GM12878 (cell line): ENCODE data around the gene IL17B. TPM values are rescaled to one million over a fixed set of nuclear protein-coding genes. Genes with fewer than 3 reads are reported as not detected.

Source experiments
- ATAC-seq: fragments of 200-7000 bp; cut with Tn5 transposase; 3 replicates; pipeline ENCODE4 v1.9.1; 2020; ENCODE audit warnings: mild to moderate bottlenecking, moderate library complexity
- BruUV-seq: library from RNA; stranded (reverse); fragments of 400-500 nt; replicated peaks from 2 replicates; lab custom pipeline; 2021; lab: Mats Ljungman, UMichigan
- CTCF ChIA-PET: fragments of 300-600 bp; sonication (Branson Sonifier 250); formaldehyde crosslinking; extraction: SDS; loops from one replicate; lab custom pipeline; 2021; ENCODE audit warnings: inconsistent platforms; lab: Yijun Ruan, JAX
- POLR2A ChIA-PET: fragments of 350-600 bp; formaldehyde crosslinking; extraction: SDS; loops from one replicate; lab custom pipeline; 2021; ENCODE audit warnings: inconsistent platforms; lab: Charles Lee
- RAD21 ChIA-PET: fragments of 300-600 bp; sonication (Branson Sonifier 250); formaldehyde crosslinking; loops from one replicate; lab custom pipeline; 2023; ENCODE audit warnings: antibody characterized with exemption; ENCODE audit not compliant: unreplicated experiment; lab: Charles Lee
- SMC1A ChIA-PET: fragments of 300-600 bp; sonication (Branson Sonifier 250); formaldehyde crosslinking; loops from one replicate; lab custom pipeline; 2023; ENCODE audit not compliant: unreplicated experiment, uncharacterized antibody; lab: Charles Lee
- DNase-seq: peaks from one replicate; pipeline ENCODE4 v3.0.0-alpha.2; 2011; ENCODE audit warnings: low read depth, low spot score
- FAIRE-seq: peaks from 3 replicates; lab custom pipeline; 2011; peaks lifted over from hg19 to GRCh38; lab: Jason Lieb, UNC
- H2AFZ ChIP-seq: 2 replicates; pipeline ENCODE4 v1.6.0; 2011; ENCODE audit warnings: low read depth, low read length, control low read depth; ENCODE audit not compliant: control insufficient read depth
- H3K27ac ChIP-seq: 2 replicates; pipeline ENCODE4 v1.5.1; 2011; ENCODE audit warnings: control low read depth; ENCODE audit not compliant: control insufficient read depth, insufficient read depth
- H3K27me3 ChIP-seq, 2 experiments: replicated peaks in 1 of 2; 2 replicates each; pipeline versions ENCODE4 v1.6.0 to v1.6.1; 2011; ENCODE audit warnings: low read length in 1 of 2; ENCODE audit not compliant: control insufficient read depth in 2 of 2, insufficient read depth in 2 of 2
- H3K36me3 ChIP-seq, 2 experiments: 2 replicates each; pipeline ENCODE4 v1.5.1; 2011; ENCODE audit warnings: low read length in 1 of 2; ENCODE audit not compliant: control insufficient read depth in 2 of 2, insufficient read depth in 2 of 2
- H3K4me1 ChIP-seq: 2 replicates; pipeline ENCODE4 v1.6.1; 2011; ENCODE audit warnings: mild to moderate bottlenecking, low read length, moderate library complexity, mixed read lengths; ENCODE audit not compliant: control insufficient read depth, insufficient read depth
- H3K4me2 ChIP-seq: 2 replicates; pipeline ENCODE4 v1.6.0; 2011; ENCODE audit warnings: control low read depth; ENCODE audit not compliant: control insufficient read depth, insufficient read depth
- H3K4me3 ChIP-seq: fragments of 200-600 bp; sonication (generic); 2 replicates; pipeline ENCODE4 v1.5.1; 2016
- H3K79me2 ChIP-seq: 2 replicates; pipeline ENCODE4 v1.6.0; 2011; ENCODE audit warnings: low read length; ENCODE audit not compliant: control insufficient read depth, insufficient read depth
- H3K9ac ChIP-seq: 2 replicates; pipeline ENCODE4 v1.8.0; 2011; ENCODE audit warnings: low read length, control low read depth, mixed read lengths; ENCODE audit not compliant: control insufficient read depth, insufficient read depth
- H3K9me3 ChIP-seq: replicated peaks from 3 replicates; pipeline ENCODE4 v1.5.1; 2011; ENCODE audit warnings: mild to moderate bottlenecking, low read length; ENCODE audit not compliant: control insufficient read depth, insufficient read depth
- H4K20me1 ChIP-seq: 2 replicates; pipeline ENCODE4 v1.6.0; 2011; ENCODE audit not compliant: control insufficient read depth, insufficient read depth
- BCL3 ChIP-seq: IDR thresholded peaks from 2 replicates; pipeline ENCODE4 v1.6.1; 2011; ENCODE audit warnings: borderline replicate concordance, low read depth, mild to moderate bottlenecking, moderate library complexity, low read length; ENCODE audit not compliant: insufficient read depth, poor library complexity, severe bottlenecking
- BHLHE40 ChIP-seq, 2 experiments: fragments of 450-650 bp in 1 of 2; IDR thresholded peaks; 2 replicates each; pipeline ENCODE4 v1.6.1; 2011 to 2017; ENCODE audit warnings: low read depth in 2 of 2, borderline replicate concordance in 1 of 2, improper control_type of control experiment in 1 of 2, low read length in 1 of 2, mild to moderate bottlenecking in 1 of 2
- E2F4 ChIP-seq: IDR thresholded peaks from 2 replicates; pipeline ENCODE4 v1.6.1; 2012; ENCODE audit warnings: low read depth, low read length, improper control_type of control experiment
- E2F8 ChIP-seq: fragments of 450-650 bp; IDR thresholded peaks from 2 replicates; pipeline ENCODE4 v1.6.1; 2018; ENCODE audit warnings: mild to moderate bottlenecking, low read depth, moderate library complexity; ENCODE audit not compliant: partially characterized antibody
- JUND ChIP-seq: IDR thresholded peaks from 2 replicates; pipeline ENCODE4 v1.6.1; 2012; ENCODE audit warnings: low read depth, mild to moderate bottlenecking, low read length, improper control_type of control experiment, moderate library complexity
- PRDM15 ChIP-seq: fragments of 450-650 bp; formaldehyde crosslinking; IDR thresholded peaks from 2 replicates; pipeline ENCODE4 v1.4.0; 2020; ENCODE audit warnings: mild to moderate bottlenecking, moderate library complexity
- SMAD5 ChIP-seq: IDR thresholded peaks from 2 replicates; pipeline ENCODE4 v1.6.1; 2016; ENCODE audit warnings: antibody characterized with exemption, low read depth
- SUPT20H ChIP-seq: IDR thresholded peaks from 2 replicates; pipeline ENCODE4 v1.6.1; 2011; ENCODE audit warnings: low read depth, mild to moderate bottlenecking, low read length, moderate library complexity, borderline replicate concordance; ENCODE audit not compliant: control insufficient read depth
- ZNF24 ChIP-seq: fragments of 450-650 bp; IDR thresholded peaks from 2 replicates; pipeline ENCODE4 v1.6.1; 2017; ENCODE audit warnings: antibody characterized with exemption, mild to moderate bottlenecking
- WGBS: methylation state at CpG from one replicate; pipeline ENCODE4 v1.1.6; 2016; ENCODE audit warnings: low lambda C conversion rate; ENCODE audit not compliant: insufficient replicate concordance, insufficient coverage; ENCODE audit errors: missing lambda C conversion rate; 5-methylcytosine and 5-hydroxymethylcytosine counted together
- in situ Hi-C: fragments of 300-500 bp; cut with MboI; formaldehyde crosslinking; loops from 9 replicates; pipeline ENCODE4 v1.14.3; 2018; ENCODE audit warnings: mixed read lengths
- intact Hi-C: fragments of 100-400 bp; cut with micrococcal nuclease; formaldehyde crosslinking; loops from one replicate; pipeline ENCODE4 v1.14.2; 2022; ENCODE audit not compliant: unreplicated experiment
- polyA plus RNA-seq, 11 experiments: library from polyadenylated mRNA; depleted of rRNA in 4 of 11; unstranded in 6 of 11; stranded (reverse) in 5 of 11; fragments of >200 nt; fragmentation: Nextera tagmentation in 4 of 11; fragmentation: Illumina TruSeq in 1 of 11; extraction: Ambion mirVana in 4 of 11; extraction: Trizol in 1 of 11; gene quantifications; 1 replicate in 1 of 11; 2 replicates in 10 of 11; pipeline versions ENCODE4 v1.2.1 to v1.2.3, GENCODE V29; 2011 to 2016; ENCODE audit warnings: inconsistent platforms in 2 of 11, missing spikeins in 2 of 11, low read depth in 1 of 11
- total RNA-seq, 4 experiments: library from RNA; depleted of rRNA in 3 of 4; stranded (reverse); fragments of >200 nt in 3 of 4; fragmentation: Illumina TruSeq in 1 of 4; extraction: Trizol in 1 of 4; gene quantifications; 2 replicates each; pipeline versions ENCODE4 v1.2.1 to v1.2.3, GENCODE V29; 2013 to 2021

The IL17B gene
- total and polyA plus RNA-seq, 10 of the 15 experiments (the other 5 are each of a cell fraction or from before 2014, with no cell fraction given) = not detected

GRCh38 chr5:149389552-149390495 is 10.7 kb upstream of the IL17B start (continued):
- TF ChIP-seq PRDM15 (CRISPR knock-in tag) = no peak
- TF ChIP-seq JUND = no peak
- no peak for TF ChIP-seq SMAD5
- TF ChIP-seq SUPT20H = no peak

- Histone ChIP-seq H3K4me1 (no peaks in the 10 kb centered on the region), H3K4me2 (no peak overlapping the region), H3K36me3 (no peaks in the 10 kb centered on the region), H3K27ac (no peak overlapping the region), H4K20me1 (no peaks in the 10 kb centered on the region), H3K9ac (no peak overlapping the region), H3K27me3 (peaks cover 2% of the 10 kb centered on the region in 2 experiments; a peak in 2 of 4 replicates), H3K9me3 (no peaks in the 10 kb centered on the region), H2AFZ (no peak overlapping the region), H3K79me2 (no peaks in the 10 kb centered on the region), H3K4me3 (no peak overlapping the region)
- ATAC-seq (no peak), DNase-seq (no peak), FAIRE-seq (no peak)
- in situ Hi-C loops (no loop called here), intact Hi-C loops (no loop called here)
- ChIA-PET POLR2A (no interaction called here), RAD21 (no interaction called here), CTCF (interaction anchor here (0.8 to 12.8 kb wide), 4 partner anchors 9 to 45 kb away, joined by 4 to 137 read pairs (median 6); no protein-coding TSS in a partner anchor), SMC1A (no interaction called here)
- BruUV-seq = no TSS peak
- 34% methylated on average over 7 of the region's 7 CpGs for WGBS
- TF ChIP-seq ZNF24 (no peak), BCL3 (no peak), SUPT20H (no peak), E2F4 (no peak), BHLHE40 (IDR thresholded peaks at IDR 0.05; ENCODE audit: borderline replicate concordance in 1 of 2, low read depth in 2 of 2, low read length in 1 of 2) (no peak), E2F8 (no peak)
Measured at GRCh38 chr5:149388498-149389190, 9.6 kb upstream of the IL17B start.
